Subcutaneous adipose tissue (tissue), 4 donors: Measurements from ENCODE around the gene ADCY6. TPM values are rescaled to one million over a fixed set of nuclear protein-coding genes. Genes with fewer than 3 reads are reported as not detected.

Experiments
- total RNA-seq, 4 donors: library from RNA; depleted of rRNA; stranded (reverse); fragments of >200 nt; gene quantifications; one replicate each; pipeline ENCODE4 v1.1.0, GENCODE V29; 2016
- TF ChIP-seq, protein P1 (sequence below): fragments of 450-650 bp; IDR thresholded peaks from one replicate; pipeline ENCODE4 v1.5.1; 2016; ENCODE audit warnings: low read depth, mild to moderate bottlenecking, control low read depth, antibody characterized with exemption, moderate library complexity

ADCY6 gene
- total RNA-seq, 4 donors from 2014 or later: 30.8 to 144 (median 55.9) TPM

DNA sequence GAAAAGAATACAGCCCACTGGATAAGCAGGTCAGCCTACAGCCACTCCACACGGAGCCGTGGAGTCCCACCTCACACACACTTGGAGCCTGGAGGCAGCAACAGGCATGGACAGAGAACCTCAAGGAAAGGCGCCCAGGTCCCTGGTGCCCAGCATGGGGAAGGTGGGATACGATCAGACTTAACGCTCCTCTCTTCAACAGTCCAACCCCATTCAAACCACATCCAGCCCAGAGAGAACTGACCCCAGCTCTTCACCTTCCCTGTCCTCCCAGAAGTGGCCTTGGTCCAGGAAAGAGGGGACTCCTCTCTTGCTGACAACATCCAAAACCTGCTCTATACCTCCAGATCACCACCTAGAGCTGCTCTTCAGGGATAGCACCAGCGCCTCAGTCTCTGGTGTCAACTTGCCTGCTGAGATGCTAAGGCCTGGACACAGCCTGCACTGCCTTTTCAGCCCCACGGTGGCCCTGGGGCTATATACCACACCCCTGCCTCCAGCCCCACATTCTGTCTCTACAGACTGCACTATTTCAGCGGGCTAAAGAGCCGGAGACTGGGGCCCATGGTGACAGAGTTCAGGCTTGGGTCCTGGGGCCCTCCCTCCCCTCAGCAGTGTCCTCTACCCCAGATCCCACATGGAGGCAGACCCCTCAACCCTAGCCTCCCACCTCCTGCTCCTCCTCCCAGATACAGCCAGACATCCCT is 7.0 kb downstream of the ADCY6 start:
- TF ChIP-seq, protein P1, sequence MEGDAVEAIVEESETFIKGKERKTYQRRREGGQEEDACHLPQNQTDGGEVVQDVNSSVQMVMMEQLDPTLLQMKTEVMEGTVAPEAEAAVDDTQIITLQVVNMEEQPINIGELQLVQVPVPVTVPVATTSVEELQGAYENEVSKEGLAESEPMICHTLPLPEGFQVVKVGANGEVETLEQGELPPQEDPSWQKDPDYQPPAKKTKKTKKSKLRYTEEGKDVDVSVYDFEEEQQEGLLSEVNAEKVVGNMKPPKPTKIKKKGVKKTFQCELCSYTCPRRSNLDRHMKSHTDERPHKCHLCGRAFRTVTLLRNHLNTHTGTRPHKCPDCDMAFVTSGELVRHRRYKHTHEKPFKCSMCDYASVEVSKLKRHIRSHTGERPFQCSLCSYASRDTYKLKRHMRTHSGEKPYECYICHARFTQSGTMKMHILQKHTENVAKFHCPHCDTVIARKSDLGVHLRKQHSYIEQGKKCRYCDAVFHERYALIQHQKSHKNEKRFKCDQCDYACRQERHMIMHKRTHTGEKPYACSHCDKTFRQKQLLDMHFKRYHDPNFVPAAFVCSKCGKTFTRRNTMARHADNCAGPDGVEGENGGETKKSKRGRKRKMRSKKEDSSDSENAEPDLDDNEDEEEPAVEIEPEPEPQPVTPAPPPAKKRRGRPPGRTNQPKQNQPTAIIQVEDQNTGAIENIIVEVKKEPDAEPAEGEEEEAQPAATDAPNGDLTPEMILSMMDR: no peak

DNA sequence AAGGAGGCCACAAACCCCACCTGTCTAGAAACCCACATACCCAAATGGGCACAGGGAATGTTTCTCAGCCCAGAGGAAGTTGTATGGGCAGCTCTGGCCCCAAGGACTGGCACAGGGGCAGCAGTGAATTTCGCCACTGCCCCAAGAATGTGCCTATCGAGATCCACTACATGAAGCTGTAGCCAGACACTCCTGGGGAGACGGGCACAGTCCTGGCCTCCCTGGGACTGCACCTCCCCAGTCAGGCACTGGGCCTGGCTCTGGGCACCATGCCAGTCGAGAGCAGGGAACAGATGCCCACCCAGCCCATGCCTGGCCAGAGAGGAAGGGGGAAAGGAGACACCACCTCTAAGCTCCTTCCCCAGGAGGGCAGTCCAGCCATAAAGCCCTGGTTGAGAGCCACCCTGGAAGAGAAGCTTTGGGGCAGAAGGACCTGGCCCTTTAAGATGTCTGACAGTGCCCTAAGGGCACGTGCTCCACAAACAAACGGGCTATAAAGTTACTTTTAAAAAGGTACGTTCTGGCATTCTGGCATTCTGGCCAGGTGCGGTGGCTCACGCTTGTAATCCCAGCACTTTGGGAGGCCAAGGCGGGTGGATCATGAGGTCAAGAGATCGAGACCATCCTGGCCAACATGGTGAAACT is 8.4 kb downstream of the ADCY6 start:
- TF ChIP-seq, protein P1: no peak

DNA sequence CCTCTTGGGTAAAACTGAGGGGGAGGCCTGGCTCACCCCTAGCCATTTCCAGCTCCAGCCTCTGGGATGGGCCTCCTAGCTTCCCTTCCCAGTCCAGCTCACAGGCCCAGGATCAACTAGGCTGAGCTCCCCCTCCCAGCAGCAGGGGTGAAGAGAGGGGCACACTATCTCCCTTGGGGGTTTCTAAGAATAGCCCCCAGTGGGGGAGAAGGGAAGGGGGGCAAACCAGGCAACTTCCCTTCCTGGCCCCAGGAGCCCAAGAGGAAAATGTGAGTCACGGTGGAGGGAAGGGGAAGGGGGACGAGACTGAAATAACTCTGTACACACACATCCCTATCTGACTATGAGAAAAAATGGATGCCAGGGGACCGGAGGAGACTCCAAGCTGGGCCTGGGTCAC is 9.0 kb downstream of the ADCY6 start:
- TF ChIP-seq, protein P1: no peak

DNA sequence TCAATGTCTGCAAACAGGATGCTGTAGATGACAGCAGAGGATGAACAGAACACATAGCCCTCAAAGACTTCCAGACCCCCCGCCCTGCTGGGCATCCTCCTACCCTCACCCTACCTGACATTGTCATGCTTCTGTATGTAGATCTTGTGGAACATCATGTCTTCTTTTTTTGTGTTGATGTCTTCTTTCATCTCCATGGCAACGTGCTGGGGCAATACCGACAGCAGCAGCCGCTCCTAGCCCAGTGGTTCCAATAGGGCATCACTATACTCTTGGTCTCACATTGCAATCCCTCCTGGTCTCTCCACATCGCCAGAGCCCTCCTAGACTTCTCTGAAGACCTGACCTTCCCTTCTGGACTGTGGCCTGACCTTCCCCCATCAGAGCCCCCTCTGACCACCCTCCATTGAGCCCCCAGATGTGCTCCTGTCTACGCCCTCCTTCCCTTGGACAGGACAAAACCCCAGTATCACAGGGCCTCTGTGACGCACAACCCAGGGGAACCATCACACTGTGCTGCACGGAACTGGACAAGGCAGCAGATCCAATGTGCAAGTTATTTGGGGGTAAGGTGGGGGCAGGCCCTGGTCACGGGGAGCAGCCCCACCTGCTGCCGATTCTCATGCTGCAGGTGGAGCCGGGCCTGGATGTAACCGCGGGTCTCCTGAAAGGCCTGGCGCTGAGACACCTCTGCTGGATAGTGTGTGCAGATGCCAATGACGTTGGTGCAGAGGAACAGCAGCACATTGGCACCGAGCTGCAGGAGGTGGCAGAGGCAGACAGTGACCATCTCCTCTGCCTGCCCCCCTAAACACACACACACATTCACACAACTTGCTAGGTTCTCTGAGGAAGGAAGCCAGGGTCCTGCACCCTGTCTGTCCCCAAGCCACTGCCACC is 11.1 kb downstream of the ADCY6 start:
- TF ChIP-seq, protein P1: no peak

DNA sequence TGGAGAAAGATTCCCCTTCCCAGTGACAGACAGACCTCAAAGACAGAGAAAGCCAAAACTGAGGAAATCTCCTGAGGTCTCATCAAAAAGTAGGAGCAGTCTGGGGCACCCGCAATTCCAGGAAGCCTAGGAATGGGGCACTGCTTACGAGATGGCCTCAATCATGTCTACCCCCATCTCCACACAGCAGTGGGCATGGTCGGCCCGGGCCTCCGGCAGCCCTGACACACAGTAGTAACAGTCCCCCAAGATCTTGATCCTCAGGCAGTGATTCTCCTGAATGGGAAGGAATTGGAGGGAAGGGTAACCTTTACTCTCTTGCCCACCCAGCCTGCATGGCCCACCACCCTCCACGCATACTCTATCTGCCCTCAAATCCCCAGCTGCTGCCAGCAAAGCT is 11.9 kb downstream of the ADCY6 start:
- TF ChIP-seq, protein P1: no peak

DNA sequence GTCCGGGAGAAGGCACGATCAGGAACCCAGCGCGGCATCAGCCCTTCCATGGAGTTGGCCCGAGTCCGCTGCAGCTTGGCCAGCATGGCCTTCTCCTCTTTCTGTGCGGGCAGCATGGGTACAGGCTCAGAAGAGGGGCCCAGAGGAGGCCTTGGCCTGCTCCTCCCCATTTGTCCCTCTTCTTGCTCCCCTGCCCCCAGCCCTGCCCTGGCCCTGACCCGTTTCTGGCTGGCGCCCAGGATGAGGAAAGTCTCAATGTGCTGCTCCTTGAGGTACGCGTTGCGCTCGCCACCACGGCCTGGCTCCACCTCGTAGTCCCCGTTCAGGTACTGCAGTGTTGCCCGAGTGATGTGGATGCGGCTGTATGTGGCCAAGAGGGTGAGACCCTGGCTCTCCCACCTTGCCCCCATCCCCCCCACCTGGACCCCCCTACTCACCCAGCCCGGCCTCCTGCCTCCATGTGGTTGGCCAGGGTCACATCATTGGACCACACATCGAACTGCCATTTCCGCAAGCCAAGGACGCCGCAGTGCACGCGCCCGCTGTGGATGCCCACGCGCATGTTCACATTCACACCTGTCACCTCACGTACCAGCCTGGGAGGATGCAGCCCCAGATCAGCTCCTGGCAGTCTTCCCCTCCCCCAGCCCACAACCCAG is 12.8 kb downstream of the ADCY6 start:
- TF ChIP-seq, protein P1: no peak

DNA sequence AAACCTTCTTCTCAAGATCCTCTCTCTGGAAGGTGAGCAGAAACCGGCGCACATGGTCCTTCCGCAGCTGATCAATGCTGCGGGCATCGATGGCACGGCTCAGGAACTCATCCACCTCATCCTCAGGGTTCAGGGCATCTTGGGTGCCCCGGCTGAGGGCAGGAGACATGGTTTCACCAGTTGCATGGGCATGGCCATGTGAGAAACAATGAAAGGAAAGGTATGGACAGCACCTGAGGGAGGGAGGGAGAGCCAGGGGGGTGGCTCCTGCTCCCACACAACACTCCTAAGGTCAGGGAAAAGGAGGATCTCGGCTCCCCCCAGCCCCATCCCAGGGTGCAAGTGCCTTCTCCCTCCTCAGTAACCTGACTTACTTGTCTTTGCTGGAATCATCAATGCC is 13.6 kb downstream of the ADCY6 start:
- TF ChIP-seq, protein P1: no peak
